ENCODE results near the gene ZNF385B.

Gene ZNF385B

DNA sequence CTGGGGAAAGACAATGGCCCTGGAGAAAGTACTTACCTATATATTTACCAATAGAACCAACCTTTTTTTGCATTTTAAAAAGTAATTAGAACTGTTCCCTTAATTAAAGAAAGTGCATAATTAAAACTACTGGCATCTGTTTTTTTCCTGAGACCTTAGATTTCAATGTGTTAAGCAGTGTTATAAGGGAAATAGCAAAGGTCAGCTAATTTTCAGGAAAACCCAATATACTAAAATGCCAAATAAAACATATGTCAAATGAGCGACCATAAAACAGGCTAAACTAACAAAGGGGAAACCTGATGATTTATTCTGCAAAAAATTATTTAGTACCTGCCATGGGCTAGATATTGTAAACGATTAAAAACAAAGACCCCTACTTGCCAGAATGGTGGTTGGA, 372.8 kb downstream of the ZNF385B start:
- TF ChIP-seq, protein P1, sequence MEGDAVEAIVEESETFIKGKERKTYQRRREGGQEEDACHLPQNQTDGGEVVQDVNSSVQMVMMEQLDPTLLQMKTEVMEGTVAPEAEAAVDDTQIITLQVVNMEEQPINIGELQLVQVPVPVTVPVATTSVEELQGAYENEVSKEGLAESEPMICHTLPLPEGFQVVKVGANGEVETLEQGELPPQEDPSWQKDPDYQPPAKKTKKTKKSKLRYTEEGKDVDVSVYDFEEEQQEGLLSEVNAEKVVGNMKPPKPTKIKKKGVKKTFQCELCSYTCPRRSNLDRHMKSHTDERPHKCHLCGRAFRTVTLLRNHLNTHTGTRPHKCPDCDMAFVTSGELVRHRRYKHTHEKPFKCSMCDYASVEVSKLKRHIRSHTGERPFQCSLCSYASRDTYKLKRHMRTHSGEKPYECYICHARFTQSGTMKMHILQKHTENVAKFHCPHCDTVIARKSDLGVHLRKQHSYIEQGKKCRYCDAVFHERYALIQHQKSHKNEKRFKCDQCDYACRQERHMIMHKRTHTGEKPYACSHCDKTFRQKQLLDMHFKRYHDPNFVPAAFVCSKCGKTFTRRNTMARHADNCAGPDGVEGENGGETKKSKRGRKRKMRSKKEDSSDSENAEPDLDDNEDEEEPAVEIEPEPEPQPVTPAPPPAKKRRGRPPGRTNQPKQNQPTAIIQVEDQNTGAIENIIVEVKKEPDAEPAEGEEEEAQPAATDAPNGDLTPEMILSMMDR (conservative IDR thresholded peaks at IDR 0.05; ENCODE audit: low read length) = no peak
- no peak overlapping the region for H3K4me3 ChIP-seq (ENCODE audit: low read length)
- DNase-seq (ENCODE audit: low read depth) = no peak

DNA sequence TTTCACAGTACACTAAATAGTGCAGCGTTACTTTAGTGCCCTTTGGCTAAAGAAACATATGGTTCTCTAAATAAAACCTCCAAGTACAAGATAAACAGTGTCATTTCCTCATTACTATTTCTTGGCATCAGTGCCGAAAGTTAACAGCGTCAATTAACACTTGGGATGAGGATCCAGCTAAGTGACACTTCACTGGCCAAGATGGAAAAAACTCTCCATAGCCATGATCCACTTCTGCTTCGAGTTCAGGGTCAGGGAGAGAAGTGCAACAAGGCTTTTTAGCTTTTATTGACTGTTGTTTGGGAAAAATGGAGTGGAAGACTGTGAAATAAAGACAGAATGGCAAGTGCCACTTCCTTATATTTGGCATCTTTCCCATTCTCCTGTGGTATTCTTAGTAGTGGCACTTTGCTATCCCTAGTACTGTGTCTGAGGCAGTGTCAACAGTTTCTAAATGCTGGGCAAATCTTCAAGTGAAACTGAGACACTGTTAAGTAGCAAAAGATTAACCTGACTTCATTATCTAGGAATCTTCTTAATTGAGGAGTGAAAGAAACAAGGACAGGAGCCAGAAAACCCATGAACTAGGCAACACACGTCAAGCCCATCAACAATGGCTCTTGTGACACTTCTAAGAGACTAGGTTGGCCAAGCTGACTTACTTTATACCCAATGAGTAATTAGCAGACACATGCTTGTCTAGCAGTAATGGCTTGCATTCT, 374.2 kb downstream of the ZNF385B start:
- DNase-seq (ENCODE audit: low read depth) = no peak
- TF ChIP-seq, protein P1 (conservative IDR thresholded peaks at IDR 0.05; ENCODE audit: low read length) = no peak
- H3K4me3 ChIP-seq (ENCODE audit: low read length) = no peak overlapping the region

DNA sequence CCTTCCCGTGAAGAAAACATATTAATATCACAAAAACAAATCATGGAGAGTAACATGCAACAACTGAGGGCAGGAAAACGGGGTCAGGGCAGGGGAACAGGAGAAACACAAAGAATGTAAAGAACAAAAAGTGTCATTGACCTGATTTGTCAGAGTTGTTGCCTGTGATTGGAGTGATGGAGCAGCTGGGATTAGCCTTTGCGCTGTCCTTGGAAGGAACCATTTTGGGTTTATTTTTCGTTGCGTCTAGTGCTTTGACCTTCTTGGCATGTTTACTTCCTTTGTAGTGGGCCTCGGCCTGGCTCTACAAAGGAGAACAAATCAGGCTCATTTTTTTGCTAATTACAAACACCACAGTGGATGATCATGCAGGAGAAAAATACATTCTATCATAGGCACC, 378.3 kb downstream of the ZNF385B start:
- H3K4me3 ChIP-seq (ENCODE audit: low read length) = no peak overlapping the region
- TF ChIP-seq, protein P1 (conservative IDR thresholded peaks at IDR 0.05; ENCODE audit: low read length) = no peak
- DNase-seq (ENCODE audit: low read depth) = no peak

DNA sequence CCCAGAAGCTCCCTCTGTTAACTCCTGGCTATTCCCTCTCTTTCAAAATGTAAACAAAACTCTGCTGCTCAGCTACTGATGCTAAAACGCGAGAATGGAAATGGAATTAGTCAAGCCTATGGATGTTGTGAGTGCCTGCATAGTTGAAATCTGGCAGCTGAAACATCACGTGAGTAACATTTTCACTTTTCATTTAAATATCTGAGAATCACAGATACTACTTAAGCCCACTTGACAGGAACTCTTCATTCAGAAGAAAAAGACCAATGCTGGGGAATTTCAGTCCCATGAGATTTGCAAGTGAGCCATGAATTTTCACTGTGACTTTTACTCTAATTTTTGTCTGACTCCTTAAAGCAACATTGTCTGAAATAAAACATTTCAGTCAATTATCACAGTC, 381.5 kb downstream of the ZNF385B start:
- no peak overlapping the region for H3K4me3 ChIP-seq (ENCODE audit: low read length)
- DNase-seq (ENCODE audit: low read depth) = no peak
- TF ChIP-seq, protein P1 (conservative IDR thresholded peaks at IDR 0.05; ENCODE audit: low read length) = no peak

DNA sequence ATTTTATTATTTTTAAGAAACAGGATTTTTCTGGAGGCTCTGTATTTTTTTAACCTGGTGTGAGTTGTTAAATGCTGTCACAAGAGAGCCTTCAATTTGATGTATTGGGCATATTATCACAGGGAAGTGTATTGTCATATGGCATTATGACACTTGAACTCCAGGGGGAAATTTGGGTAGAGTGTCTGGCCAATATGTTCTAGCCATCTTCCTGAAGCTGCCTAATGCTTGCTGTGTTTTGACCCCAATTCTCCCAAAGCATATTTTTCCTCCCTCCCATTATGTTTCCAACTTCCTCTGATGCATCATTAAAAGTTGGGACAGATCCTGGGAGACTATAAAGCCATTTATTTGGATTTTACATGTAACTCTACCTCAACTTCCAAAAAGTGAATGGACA, 382.6 kb downstream of the ZNF385B start:
- DNase-seq (ENCODE audit: low read depth) = no peak
- TF ChIP-seq, protein P1 (conservative IDR thresholded peaks at IDR 0.05; ENCODE audit: low read length) = no peak

DNA sequence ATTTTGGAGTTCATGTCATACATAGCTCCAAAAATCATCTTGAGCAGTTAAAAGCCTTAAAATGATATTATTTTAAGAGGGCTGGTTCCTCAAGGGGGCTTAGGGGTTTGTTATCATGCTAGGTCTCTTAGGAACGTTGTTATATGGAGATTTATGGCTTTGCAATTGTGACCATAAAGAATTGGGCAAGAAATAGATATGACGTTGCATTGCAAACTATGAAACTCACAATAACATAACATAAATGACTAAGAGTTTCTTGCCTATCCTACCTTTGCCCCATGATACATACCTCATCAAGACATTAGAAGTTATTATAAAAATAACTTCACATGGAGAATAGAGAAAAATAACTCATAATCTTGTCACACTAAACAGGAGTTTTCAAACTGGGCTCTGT, 390.4 kb downstream of the ZNF385B start:
- H3K4me3 ChIP-seq (ENCODE audit: low read length) = no peak overlapping the region
- DNase-seq (ENCODE audit: low read depth) = no peak
- TF ChIP-seq, protein P1 (conservative IDR thresholded peaks at IDR 0.05; ENCODE audit: low read length) = no peak

More for the DNA sequence above, 382.6 kb downstream of the ZNF385B start:
- H3K4me3 ChIP-seq (ENCODE audit: low read length) = no peak overlapping the region

DNA sequence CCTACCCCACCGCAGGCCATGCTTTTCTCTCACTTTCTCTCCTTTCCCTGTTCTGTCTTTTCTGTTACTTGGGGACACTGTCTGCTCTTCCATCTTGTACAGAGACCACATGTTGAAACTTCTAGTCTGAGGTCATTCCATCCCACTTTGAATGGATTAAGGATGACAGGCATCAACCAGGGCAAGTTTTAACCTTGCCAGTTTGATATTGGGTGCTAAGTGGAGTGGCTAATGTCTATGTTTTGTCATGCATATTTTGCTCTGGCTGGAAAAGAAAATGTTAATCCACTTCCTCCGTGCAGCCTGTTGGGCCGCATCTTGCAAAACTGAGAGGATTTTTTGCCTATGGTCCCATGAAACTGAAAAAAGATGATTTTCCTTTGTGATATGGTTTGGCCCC, 391.3 kb downstream of the ZNF385B start:
- DNase-seq (ENCODE audit: low read depth) = no peak
- no peak overlapping the region for H3K4me3 ChIP-seq (ENCODE audit: low read length)
- TF ChIP-seq, protein P1 (conservative IDR thresholded peaks at IDR 0.05; ENCODE audit: low read length) = no peak
